Osteoblast (primary cell): ENCODE data around the gene GCNT2. TPM values are rescaled to one million over a fixed set of nuclear protein-coding genes. Genes with fewer than 3 reads are reported as not detected.

Experiments
- DNase-seq: peaks from one replicate; pipeline ENCODE4 v3.0.0; 2011; ENCODE audit warnings: low spot score, mixed read lengths; ENCODE audit not compliant: insufficient read length; ENCODE audit errors: missing footprints
- H2AFZ ChIP-seq: 2 replicates; pipeline ENCODE4 v1.6.0; 2011; ENCODE audit warnings: mild to moderate bottlenecking, low read length
- H3K27ac ChIP-seq: 2 replicates; pipeline ENCODE4 v1.5.1; 2011; ENCODE audit warnings: mild to moderate bottlenecking, low read depth, low read length, moderate library complexity
- H3K27me3 ChIP-seq: 2 replicates; pipeline ENCODE4 v1.6.0; 2012; ENCODE audit warnings: mild to moderate bottlenecking, control low read depth, inconsistent platforms, low read length, moderate library complexity; ENCODE audit not compliant: insufficient read depth
- H3K36me3 ChIP-seq: 2 replicates; pipeline ENCODE4 v1.5.1; 2011; ENCODE audit warnings: mild to moderate bottlenecking, low read length, control low read depth, moderate library complexity; ENCODE audit not compliant: insufficient read depth
- H3K4me1 ChIP-seq: 2 replicates; pipeline ENCODE4 v1.5.1; 2011; ENCODE audit warnings: mild to moderate bottlenecking, low read length, control low read depth, moderate library complexity; ENCODE audit not compliant: insufficient read depth
- H3K4me2 ChIP-seq: 2 replicates; pipeline ENCODE4 v1.6.0; 2011; ENCODE audit warnings: mild to moderate bottlenecking, low read length; ENCODE audit not compliant: insufficient read depth
- H3K4me3 ChIP-seq: fragments of 200-600 bp; sonication (generic); 3 replicates; pipeline ENCODE4 v1.5.1; 2012; ENCODE audit warnings: mild to moderate bottlenecking, low read length, inconsistent platforms; ENCODE audit not compliant: insufficient read depth
- H3K79me2 ChIP-seq: 2 replicates; pipeline ENCODE4 v1.6.0; 2012; ENCODE audit warnings: mild to moderate bottlenecking, low read length, control low read depth, inconsistent platforms; ENCODE audit not compliant: insufficient read depth
- H3K9me3 ChIP-seq: 2 replicates; pipeline ENCODE4 v1.5.1; 2011; ENCODE audit warnings: low read depth, low read length, control low read depth
- H4K20me1 ChIP-seq: 2 replicates; pipeline ENCODE4 v1.6.0; 2012; ENCODE audit warnings: mild to moderate bottlenecking, low read length, control low read depth; ENCODE audit not compliant: insufficient read depth
- CTCF ChIP-seq: IDR thresholded peaks from 2 replicates; pipeline ENCODE4 v1.5.1; 2011; ENCODE audit warnings: mild to moderate bottlenecking, low read depth, low read length, moderate library complexity; ENCODE audit errors: extremely low read depth
- total RNA-seq: library from RNA; depleted of rRNA; stranded (reverse); fragments of >200 nt; gene quantifications from 2 replicates; pipeline ENCODE4 v1.2.3, GENCODE V29; 2012

GCNT2 gene
- total RNA-seq, 1 donor, result 0.72 TPM

- no peak overlapping the region for H3K4me3 ChIP-seq
- H3K79me2 ChIP-seq, result no peaks in the 10 kb centered on the region
- no peaks in the 10 kb centered on the region for H3K4me1 ChIP-seq
- H3K4me2 ChIP-seq, result no peak overlapping the region
- no peak overlapping the region for H3K27ac ChIP-seq
- no peaks in the 10 kb centered on the region for H4K20me1 ChIP-seq
- no peak overlapping the region for H2AFZ ChIP-seq
- no peak for TF ChIP-seq CTCF
- no peak for DNase-seq
- no peaks in the 10 kb centered on the region for H3K36me3 ChIP-seq
- peaks cover 7% of the 10 kb centered on the region for H3K27me3 ChIP-seq
- H3K9me3 ChIP-seq, result no peaks in the 10 kb centered on the region
Measured at GRCh38 chr6:10586302-10586701, 65.2 kb downstream of the GCNT2 start.

GRCh38 chr6:10587656-10588406, 66.7 kb downstream of the GCNT2 start:
- Histone ChIP-seq H3K4me3 (no peak overlapping the region), H2AFZ (no peak overlapping the region), H3K4me1 (no peaks in the 10 kb centered on the region), H3K36me3 (no peaks in the 10 kb centered on the region), H3K79me2 (no peaks in the 10 kb centered on the region), H3K27me3 (peaks cover 7% of the 10 kb centered on the region), H3K4me2 (no peak overlapping the region), H4K20me1 (no peaks in the 10 kb centered on the region), H3K9me3 (no peaks in the 10 kb centered on the region), H3K27ac (no peak overlapping the region)
- no peak for DNase-seq
- no peak for TF ChIP-seq CTCF

GRCh38 chr6:10588562-10589428, 67.6 kb downstream of the GCNT2 start:
- no peak overlapping the region for H3K27ac ChIP-seq
- H2AFZ ChIP-seq, result no peak overlapping the region
- peaks cover 7% of the 10 kb centered on the region for H3K27me3 ChIP-seq
- no peaks in the 10 kb centered on the region for H3K36me3 ChIP-seq
- no peaks in the 10 kb centered on the region for H3K4me1 ChIP-seq
- H4K20me1 ChIP-seq, result no peaks in the 10 kb centered on the region
- H3K79me2 ChIP-seq, result no peaks in the 10 kb centered on the region
- H3K4me2 ChIP-seq, result no peak overlapping the region
- TF ChIP-seq CTCF, result no peak
- no peak overlapping the region for H3K4me3 ChIP-seq
- DNase-seq, result no peak
- H3K9me3 ChIP-seq, result no peaks in the 10 kb centered on the region

GRCh38 chr6:10589429-10589727, 68.2 kb downstream of the GCNT2 start:
- H3K4me2 ChIP-seq, result no peak overlapping the region
- H3K9me3 ChIP-seq, result no peaks in the 10 kb centered on the region
- TF ChIP-seq CTCF, result no peak
- H3K4me3 ChIP-seq, result no peak overlapping the region
- H4K20me1 ChIP-seq, result no peaks in the 10 kb centered on the region
- no peak overlapping the region for H2AFZ ChIP-seq
- no peaks in the 10 kb centered on the region for H3K79me2 ChIP-seq
- no peak overlapping the region for H3K27ac ChIP-seq
- H3K36me3 ChIP-seq, result no peaks in the 10 kb centered on the region
- no peaks in the 10 kb centered on the region for H3K4me1 ChIP-seq
- H3K27me3 ChIP-seq, result peaks cover 7% of the 10 kb centered on the region
- DNase-seq, result no peak
